Measurements from ENCODE around the gene CARS2. TPM values are rescaled to one million over a fixed set of nuclear protein-coding genes. Genes with fewer than 3 reads are reported as not detected.

CARS2 gene
- total and polyA plus RNA-seq, 5 donors from 2014 or later = 23.1 to 71.4 (median 35.2) TPM

DNA sequence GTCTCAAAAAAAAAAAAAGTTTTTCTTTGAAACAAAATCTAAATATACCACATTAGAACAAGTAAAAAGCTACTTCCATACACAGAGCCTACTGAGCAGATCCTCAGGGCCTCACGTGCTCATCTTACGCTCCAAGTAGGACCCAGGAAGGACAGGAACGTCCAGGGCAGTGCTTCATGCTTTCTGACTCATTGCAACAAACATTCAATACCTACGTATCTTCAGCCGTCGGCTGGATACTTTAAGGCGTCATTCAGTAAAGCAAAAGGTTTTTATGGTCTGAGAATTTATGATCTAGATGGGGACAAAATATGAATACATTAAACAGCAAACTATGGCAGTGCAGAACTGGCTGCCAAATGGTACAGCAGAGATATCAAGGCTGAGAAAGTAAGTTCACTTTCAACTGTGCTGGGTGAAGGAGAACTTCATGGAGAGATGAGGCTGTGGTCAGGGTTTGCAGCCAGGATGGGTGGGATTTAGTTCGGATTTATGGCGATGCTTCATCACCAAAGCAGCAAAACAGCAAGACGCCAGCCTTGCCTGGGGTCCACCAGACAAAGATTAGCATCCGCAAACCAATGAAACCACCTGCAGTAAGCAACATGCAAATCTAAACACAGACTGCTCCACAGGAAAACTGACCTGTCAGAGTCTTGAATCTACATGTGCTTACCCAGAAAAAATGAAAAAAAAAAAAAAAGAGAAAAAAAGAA lies 20.5 kb downstream of the CARS2 start:
- no peaks in the 10 kb centered on the region for H3K9me3 Mint-ChIP-seq
- no peak overlapping the region for H3K27ac Mint-ChIP-seq
- Histone ChIP-seq H3K36me3 (ENCODE audit: control insufficient read depth, insufficient read depth, low read length) (peaks cover 62% of the 10 kb centered on the region), H3K4me1 (ENCODE audit: control insufficient read depth, insufficient read depth, low read length, poor library complexity, severe bottlenecking) (no peaks in the 10 kb centered on the region), H3K27ac (ENCODE audit: insufficient read depth, low read length, poor library complexity, severe bottlenecking) (no peak overlapping the region), H3K4me3 (ENCODE audit: low read depth, low read length) (no peak overlapping the region), H3K9me3 (ENCODE audit: control insufficient read depth in 2 of 2, low read length in 2 of 2) (no peaks in the 10 kb centered on the region), H3K27me3 (ENCODE audit: control insufficient read depth, insufficient read depth, low read length) (no peaks in the 10 kb centered on the region)
- H3K4me1 Mint-ChIP-seq = peaks cover 0 to 6% (median 2%) of the 10 kb centered on the region in 4 donors
- ATAC-seq (ENCODE audit: low read depth in 2 of 2) (no peak), DNase-seq (no peak)
- H3K4me3 Mint-ChIP-seq = peak overlapping the region in 1 of 4 donors; percentile 63
- H3K27me3 Mint-ChIP-seq = no peaks in the 10 kb centered on the region
- peaks cover 25% of the 10 kb centered on the region for H3K36me3 Mint-ChIP-seq

DNA sequence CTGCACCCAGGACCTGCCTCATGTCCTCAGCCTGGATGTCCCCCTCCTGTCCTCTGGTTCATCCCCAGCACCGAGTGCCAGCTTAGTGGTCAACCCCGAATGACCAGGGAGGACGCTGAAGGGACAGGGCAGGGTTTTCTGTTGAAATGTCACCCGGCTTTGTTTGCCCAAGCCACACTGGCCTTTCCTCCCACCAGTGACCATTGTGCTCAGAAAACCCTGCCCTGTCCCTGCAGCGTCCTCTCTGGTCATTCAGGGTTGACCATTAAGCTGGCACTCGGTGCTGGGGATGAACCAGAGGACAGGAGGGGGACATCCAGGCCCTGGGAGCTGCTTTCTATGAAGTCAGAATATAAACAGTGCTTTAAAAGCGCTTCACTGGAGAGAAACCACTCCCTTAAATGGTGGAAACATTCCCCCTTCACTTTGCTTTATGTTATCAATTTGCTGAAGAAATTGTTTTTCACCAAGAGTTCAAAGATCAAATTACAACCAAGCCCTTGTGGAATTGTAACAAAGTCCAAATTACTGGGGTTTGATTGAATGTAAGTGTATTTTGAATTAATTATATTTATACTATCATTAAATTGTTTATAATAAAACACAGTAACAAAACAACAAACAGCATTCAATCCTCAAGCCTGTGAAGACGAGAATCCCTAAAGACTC lies 21.4 kb downstream of the CARS2 start:
- H3K4me3 Mint-ChIP-seq = no peak overlapping the region
- no peak overlapping the region for H3K27ac ChIP-seq (ENCODE audit: insufficient read depth, low read length, poor library complexity, severe bottlenecking)
- peaks cover 60% of the 10 kb centered on the region for H3K36me3 ChIP-seq (ENCODE audit: control insufficient read depth, insufficient read depth, low read length)

DNA sequence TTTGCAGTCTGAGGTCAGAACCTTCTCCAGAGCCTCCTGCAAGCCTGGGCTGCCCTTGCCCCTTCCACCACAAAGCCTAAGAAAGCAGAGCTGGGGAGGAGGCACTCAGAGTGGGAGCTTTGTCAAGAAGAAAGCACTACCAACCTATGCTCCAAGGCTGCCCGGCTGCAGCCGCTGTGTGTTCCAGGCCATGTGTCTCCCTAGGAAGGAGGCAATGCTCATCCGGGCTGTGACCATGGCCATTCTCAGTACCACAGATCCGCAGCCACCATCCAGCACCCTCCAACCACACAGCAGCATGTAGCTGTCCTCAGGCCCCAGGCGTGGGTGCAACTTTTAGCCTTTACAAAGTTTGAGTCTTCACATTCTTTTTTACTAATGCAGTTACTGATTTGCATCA lies 22.0 kb downstream of the CARS2 start:
- Mint-ChIP-seq H3K4me1 (peaks cover 0 to 6% (median 2%) of the 10 kb centered on the region in 4 donors), H3K36me3 (peaks cover 27% of the 10 kb centered on the region), H3K27ac (no peak overlapping the region), H3K4me3 (no peak overlapping the region), H3K9me3 (no peaks in the 10 kb centered on the region), H3K27me3 (no peaks in the 10 kb centered on the region)
- H3K4me3 ChIP-seq (ENCODE audit: low read depth, low read length) = no peak overlapping the region
- H3K4me1 ChIP-seq (ENCODE audit: control insufficient read depth, insufficient read depth, low read length, poor library complexity, severe bottlenecking) = no peaks in the 10 kb centered on the region
- no peak overlapping the region for H3K27ac ChIP-seq (ENCODE audit: insufficient read depth, low read length, poor library complexity, severe bottlenecking)
- peaks cover 62% of the 10 kb centered on the region for H3K36me3 ChIP-seq (ENCODE audit: control insufficient read depth, insufficient read depth, low read length)
- ATAC-seq (ENCODE audit: low read depth in 2 of 2) = no peak
- DNase-seq = no peak
- H3K27me3 ChIP-seq (ENCODE audit: control insufficient read depth, insufficient read depth, low read length) = no peaks in the 10 kb centered on the region
- no peaks in the 10 kb centered on the region for H3K9me3 ChIP-seq (ENCODE audit: control insufficient read depth in 2 of 2, low read length in 2 of 2)

More for the DNA sequence above, 21.4 kb downstream of the CARS2 start:
- H3K36me3 Mint-ChIP-seq = peaks cover 25% of the 10 kb centered on the region
- Histone ChIP-seq H3K27me3 (ENCODE audit: control insufficient read depth, insufficient read depth, low read length) (no peaks in the 10 kb centered on the region), H3K4me3 (ENCODE audit: low read depth, low read length) (no peak overlapping the region), H3K4me1 (ENCODE audit: control insufficient read depth, insufficient read depth, low read length, poor library complexity, severe bottlenecking) (no peaks in the 10 kb centered on the region), H3K9me3 (ENCODE audit: control insufficient read depth in 2 of 2, low read length in 2 of 2) (no peaks in the 10 kb centered on the region)
- H3K27ac Mint-ChIP-seq = no peak overlapping the region
- H3K9me3 Mint-ChIP-seq = no peaks in the 10 kb centered on the region
- peaks cover 0 to 6% (median 2%) of the 10 kb centered on the region in 4 donors for H3K4me1 Mint-ChIP-seq
- no peak for DNase-seq
- ATAC-seq (ENCODE audit: low read depth in 2 of 2) = no peak
- no peaks in the 10 kb centered on the region for H3K27me3 Mint-ChIP-seq

DNA sequence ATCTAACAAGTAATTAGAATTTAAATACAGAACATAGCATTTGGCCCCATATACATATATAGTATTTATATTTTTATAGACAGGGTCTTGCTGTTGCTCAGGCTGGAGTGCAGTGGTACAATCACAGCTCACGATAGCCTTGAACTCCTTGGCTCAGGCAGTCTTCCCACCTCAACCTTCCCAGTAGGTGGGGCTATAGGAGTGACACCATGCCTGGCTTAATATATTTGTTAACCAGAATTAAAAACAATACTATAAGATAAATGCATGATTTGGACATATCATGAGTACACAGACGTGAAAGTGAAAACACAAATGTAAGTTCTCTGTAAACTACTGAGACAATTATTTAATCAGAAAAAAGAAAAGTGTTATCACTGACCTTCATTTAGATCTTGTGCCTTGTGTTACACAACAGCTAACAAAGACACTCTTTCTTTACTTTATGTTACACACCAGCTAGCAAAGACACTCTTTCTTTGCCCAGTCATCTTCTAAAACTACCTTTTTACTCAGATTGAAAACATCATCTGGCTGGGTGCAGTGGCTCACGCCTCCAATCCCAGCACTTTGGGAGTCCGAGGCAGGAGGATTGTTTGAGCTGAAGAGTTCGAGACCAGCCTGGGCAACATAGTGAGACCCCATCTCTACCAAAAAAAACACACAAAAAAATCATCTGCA lies 22.6 kb downstream of the CARS2 start:
- ATAC-seq (ENCODE audit: low read depth in 2 of 2) = peak in 1 of 2 donors; percentile 61
- peaks cover 67% of the 10 kb centered on the region for H3K36me3 ChIP-seq (ENCODE audit: control insufficient read depth, insufficient read depth, low read length)
- Mint-ChIP-seq H3K9me3 (peaks cover 0 to 1% (median 0%) of the 10 kb centered on the region in 7 donors), H3K4me1 (peaks cover 0 to 6% (median 4%) of the 10 kb centered on the region in 4 donors), H3K27ac (no peak overlapping the region), H3K36me3 (peaks cover 32% of the 10 kb centered on the region), H3K27me3 (no peaks in the 10 kb centered on the region), H3K4me3 (no peak overlapping the region)
- peak; percentile 15 to 30 (median 21) for DNase-seq
- no peaks in the 10 kb centered on the region for H3K4me1 ChIP-seq (ENCODE audit: control insufficient read depth, insufficient read depth, low read length, poor library complexity, severe bottlenecking)
- no peak overlapping the region for H3K4me3 ChIP-seq (ENCODE audit: low read depth, low read length)
- H3K9me3 ChIP-seq (ENCODE audit: control insufficient read depth in 2 of 2, low read length in 2 of 2) = no peaks in the 10 kb centered on the region
- no peaks in the 10 kb centered on the region for H3K27me3 ChIP-seq (ENCODE audit: control insufficient read depth, insufficient read depth, low read length)
- no peak overlapping the region for H3K27ac ChIP-seq (ENCODE audit: insufficient read depth, low read length, poor library complexity, severe bottlenecking)

DNA sequence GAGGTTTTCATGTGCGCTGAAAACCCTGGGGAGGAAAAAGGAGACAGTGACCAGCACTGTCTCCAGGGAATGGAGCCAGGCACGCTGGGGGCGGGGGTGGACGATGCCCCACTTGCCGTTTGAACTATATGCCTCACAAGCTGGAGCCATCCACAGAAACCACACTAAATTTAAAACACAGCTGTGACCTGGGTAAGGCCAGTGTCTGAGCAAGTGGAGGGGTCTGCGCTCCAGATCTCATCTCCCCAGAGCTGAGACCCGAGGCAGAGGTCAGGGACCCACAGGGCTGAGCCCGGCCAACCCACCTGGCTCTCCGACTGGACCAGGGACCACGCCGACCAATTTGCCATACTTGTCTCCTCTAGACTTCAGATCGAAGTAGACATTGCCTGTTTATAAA lies 23.2 kb downstream of the CARS2 start:
- Histone ChIP-seq H3K4me3 (ENCODE audit: low read depth, low read length) (no peak overlapping the region), H3K9me3 (ENCODE audit: control insufficient read depth in 2 of 2, low read length in 2 of 2) (no peaks in the 10 kb centered on the region), H3K27ac (ENCODE audit: insufficient read depth, low read length, poor library complexity, severe bottlenecking) (no peak overlapping the region), H3K36me3 (ENCODE audit: control insufficient read depth, insufficient read depth, low read length) (peaks cover 63% of the 10 kb centered on the region), H3K27me3 (ENCODE audit: control insufficient read depth, insufficient read depth, low read length) (no peaks in the 10 kb centered on the region), H3K4me1 (ENCODE audit: control insufficient read depth, insufficient read depth, low read length, poor library complexity, severe bottlenecking) (no peaks in the 10 kb centered on the region)
- Mint-ChIP-seq H3K27ac (peak overlapping the region in 1 of 3 donors; percentile 20), H3K27me3 (no peaks in the 10 kb centered on the region), H3K36me3 (peaks cover 36% of the 10 kb centered on the region), H3K4me1 (peaks cover 0 to 8% (median 6%) of the 10 kb centered on the region in 4 donors), H3K4me3 (no peak overlapping the region), H3K9me3 (peaks cover 0 to 1% (median 0%) of the 10 kb centered on the region in 7 donors)
- no peak for ATAC-seq (ENCODE audit: low read depth in 2 of 2)
- no peak for DNase-seq

DNA sequence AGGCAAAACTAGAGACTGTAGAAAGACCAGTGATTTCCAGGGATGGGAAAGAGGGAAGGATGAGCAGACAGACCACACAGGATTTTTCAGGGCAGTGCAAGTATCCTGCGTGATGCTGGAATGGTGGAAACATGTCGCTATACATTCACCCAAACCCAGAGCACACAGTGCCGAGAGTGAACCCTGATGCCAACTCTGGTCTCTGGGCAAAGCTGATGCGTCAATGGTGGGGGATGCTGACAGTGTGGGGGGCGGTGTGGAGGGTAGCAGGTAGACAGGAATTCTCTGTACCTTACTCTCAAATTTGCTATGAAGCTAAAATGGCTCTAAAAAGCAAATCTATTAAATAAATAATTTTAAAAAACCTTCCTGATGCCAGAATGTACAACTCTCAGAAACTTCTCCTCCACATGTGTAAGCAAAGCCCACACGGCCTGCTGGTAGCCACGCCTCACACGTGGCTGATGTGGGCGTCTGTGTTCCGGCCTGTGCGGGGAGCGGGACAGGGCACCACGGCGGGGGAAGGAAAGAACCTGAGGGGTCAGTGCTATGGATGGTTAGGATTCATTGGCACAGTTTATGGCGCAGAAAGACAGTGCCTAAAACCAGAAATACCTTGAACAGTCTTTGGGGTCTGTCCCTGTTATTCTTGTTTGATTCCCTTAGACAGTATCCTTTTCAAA lies 23.9 kb downstream of the CARS2 start:
- Mint-ChIP-seq H3K9me3 (peaks cover 0 to 1% (median 0%) of the 10 kb centered on the region in 7 donors), H3K4me3 (no peak overlapping the region), H3K27ac (peak overlapping the region in 2 of 3 donors; percentile 5 to 21), H3K4me1 (peaks cover 0 to 8% (median 6%) of the 10 kb centered on the region in 4 donors), H3K27me3 (no peaks in the 10 kb centered on the region), H3K36me3 (peaks cover 34% of the 10 kb centered on the region)
- Histone ChIP-seq H3K4me1 (ENCODE audit: control insufficient read depth, insufficient read depth, low read length, poor library complexity, severe bottlenecking) (no peaks in the 10 kb centered on the region), H3K27me3 (ENCODE audit: control insufficient read depth, insufficient read depth, low read length) (no peaks in the 10 kb centered on the region), H3K36me3 (ENCODE audit: control insufficient read depth, insufficient read depth, low read length) (peaks cover 59% of the 10 kb centered on the region), H3K27ac (ENCODE audit: insufficient read depth, low read length, poor library complexity, severe bottlenecking) (no peak overlapping the region), H3K9me3 (ENCODE audit: control insufficient read depth in 2 of 2, low read length in 2 of 2) (no peaks in the 10 kb centered on the region), H3K4me3 (ENCODE audit: low read depth, low read length) (no peak overlapping the region)
- DNase-seq (no peak), ATAC-seq (ENCODE audit: low read depth in 2 of 2) (no peak)

GRCh38 chr13:110680852-110681251 lies 25.1 kb downstream of the CARS2 start:
- peak in 2 of 3 donors; percentile 11 to 24 for DNase-seq
- Mint-ChIP-seq H3K27me3 (no peaks in the 10 kb centered on the region), H3K36me3 (peaks cover 37% of the 10 kb centered on the region), H3K4me3 (no peak overlapping the region), H3K4me1 (peaks cover 0 to 8% (median 6%) of the 10 kb centered on the region in 4 donors), H3K9me3 (peaks cover 0 to 1% (median 0%) of the 10 kb centered on the region in 7 donors), H3K27ac (no peak overlapping the region)
- no peak overlapping the region for H3K4me3 ChIP-seq (ENCODE audit: low read depth, low read length)
- H3K36me3 ChIP-seq (ENCODE audit: control insufficient read depth, insufficient read depth, low read length) = peaks cover 59% of the 10 kb centered on the region
- H3K9me3 ChIP-seq (ENCODE audit: control insufficient read depth in 2 of 2, low read length in 2 of 2) = no peaks in the 10 kb centered on the region
- H3K4me1 ChIP-seq (ENCODE audit: control insufficient read depth, insufficient read depth, low read length, poor library complexity, severe bottlenecking) = no peaks in the 10 kb centered on the region
- H3K27me3 ChIP-seq (ENCODE audit: control insufficient read depth, insufficient read depth, low read length) = no peaks in the 10 kb centered on the region
- no peak for ATAC-seq (ENCODE audit: low read depth in 2 of 2)
- no peak overlapping the region for H3K27ac ChIP-seq (ENCODE audit: insufficient read depth, low read length, poor library complexity, severe bottlenecking)

Data from CD4-positive, CD25-positive, alpha-beta regulatory T cell (primary cell).